ENCODE results near the gene SLC39A1. TPM values are rescaled to one million over a fixed set of nuclear protein-coding genes. Genes with fewer than 3 reads are reported as not detected.
A peak's percentile ranks its signal among the peaks of the same experiment; 100 is the strongest.

Gene SLC39A1
- total RNA-seq, 1 experiment from 2014 or later: 158 TPM

GRCh38 chr1:153928245-153928644, 35.1 kb downstream of the SLC39A1 start:
- intact Hi-C loops (cut with micrococcal nuclease; ENCODE audit: unreplicated experiment): no loop called here
- no peak for ATAC-seq
- Histone ChIP-seq H3K4me1 (ENCODE audit: control insufficient read depth, insufficient read depth, low read length) (no peaks in the 10 kb centered on the region), H3K27ac (ENCODE audit: low read length) (no peak overlapping the region), H3K9me3 (ENCODE audit: control insufficient read depth, insufficient read depth, low read depth, low read length) (no peaks in the 10 kb centered on the region), H3K4me3 (ENCODE audit: low read depth in 2 of 2, low read length in 2 of 2) (no peak overlapping the region), H3K27me3 (ENCODE audit: control insufficient read depth, insufficient read depth, low read length) (no peaks in the 10 kb centered on the region), H3K36me3 (ENCODE audit: control insufficient read depth, insufficient read depth, low read length) (no peaks in the 10 kb centered on the region)
- CTCF ChIA-PET: no interaction called here
- in situ Hi-C loops (cut with HindIII; ENCODE audit: low pct_unique_long_range_greater_than_20kb, low sequenced_read_pairs): no loop called here
- POLR2A ChIA-PET: no interaction called here
- DNase-seq (ENCODE audit: low read depth, low spot score): no peak
- TF ChIP-seq SIN3A (IDR thresholded peaks at IDR 0.05; ENCODE audit: borderline replicate concordance, insufficient read depth, low read depth, low read length) (no peak), CTCF (IDR thresholded peaks at IDR 0.05) (no peak), TCF7L2 (IDR thresholded peaks at IDR 0.05; ENCODE audit: low read depth, low read length) (no peak), REST (IDR thresholded peaks at IDR 0.05; ENCODE audit: insufficient read depth in 1 of 2, low read depth in 2 of 2, low read length in 1 of 2) (no peak), POLR2AphosphoS5 (IDR thresholded peaks at IDR 0.05; ENCODE audit: low read depth, low read length) (no peak)
- BruUV-seq (replicated peaks): no TSS peak

GRCh38 chr1:153926405-153926804, 36.9 kb downstream of the SLC39A1 start:
- Histone ChIP-seq H3K9me3 (ENCODE audit: control insufficient read depth, insufficient read depth, low read depth, low read length) (no peaks in the 10 kb centered on the region), H3K27ac (ENCODE audit: low read length) (no peak overlapping the region), H3K4me3 (ENCODE audit: low read depth in 2 of 2, low read length in 2 of 2) (no peak overlapping the region), H3K36me3 (ENCODE audit: control insufficient read depth, insufficient read depth, low read length) (no peaks in the 10 kb centered on the region), H3K27me3 (ENCODE audit: control insufficient read depth, insufficient read depth, low read length) (no peaks in the 10 kb centered on the region), H3K4me1 (ENCODE audit: control insufficient read depth, insufficient read depth, low read length) (peaks cover 1% of the 10 kb centered on the region)
- ATAC-seq (no peak), DNase-seq (ENCODE audit: low read depth, low spot score) (no peak)
- no peak for TF ChIP-seq TCF7L2 (IDR thresholded peaks at IDR 0.05; ENCODE audit: low read depth, low read length)
- no TSS peak for BruUV-seq (replicated peaks)
- ChIA-PET CTCF (no interaction called here), POLR2A (no interaction called here)
- intact Hi-C loops (cut with micrococcal nuclease; ENCODE audit: unreplicated experiment): no loop called here
- in situ Hi-C loops (cut with HindIII; ENCODE audit: low pct_unique_long_range_greater_than_20kb, low sequenced_read_pairs): no loop called here

GRCh38 chr1:153922972-153923925, 40.1 kb downstream of the SLC39A1 start, which contains the start of gene GATAD2B:
TSS of gene GATAD2B (minus strand) at chr1:153922972. CDS start at chr1:153828347, 94,625 bp downstream.
- TF ChIP-seq POLR2AphosphoS5 (IDR thresholded peaks at IDR 0.05; ENCODE audit: low read depth, low read length) (peak; percentile 88), TCF7L2 (IDR thresholded peaks at IDR 0.05; ENCODE audit: low read depth, low read length) (0 out of 2 replicates have a peak, but pooled peaks have one; percentile 27), REST (IDR thresholded peaks at IDR 0.05; ENCODE audit: insufficient read depth in 1 of 2, low read depth in 2 of 2, low read length in 1 of 2) (no peak)
- in situ Hi-C loops (cut with HindIII; ENCODE audit: low pct_unique_long_range_greater_than_20kb, low sequenced_read_pairs): no loop called here

More at GRCh38 chr1:153922972-153923925, 40.1 kb downstream of the SLC39A1 start, which contains the start of gene GATAD2B:
- no peaks in the 10 kb centered on the region for H3K9me3 ChIP-seq (ENCODE audit: control insufficient read depth, insufficient read depth, low read depth, low read length)
- H3K4me1 ChIP-seq (ENCODE audit: control insufficient read depth, insufficient read depth, low read length): peaks cover 19% of the 10 kb centered on the region
- intact Hi-C loops (cut with micrococcal nuclease; ENCODE audit: unreplicated experiment): loop anchor here (5.0 kb wide), 1 partner anchor 101 kb away; no protein-coding TSS in a partner anchor
- ChIA-PET CTCF (interaction anchor here (0.6 to 1.1 kb wide), 3 partner anchors 23 to 65 kb away, joined by 4 to 11 read pairs (median 4); no protein-coding TSS in a partner anchor), POLR2A (interaction anchor here (0.5 to 0.9 kb wide), 2 partner anchors 17 to 164 kb away, joined by 3 to 6 read pairs; no protein-coding TSS in a partner anchor)
- H3K27me3 ChIP-seq (ENCODE audit: control insufficient read depth, insufficient read depth, low read length): no peaks in the 10 kb centered on the region
- peak; percentile 100 for DNase-seq (ENCODE audit: low read depth, low spot score)
- ATAC-seq: peak; percentile 98
- H3K4me3 ChIP-seq (ENCODE audit: low read depth in 2 of 2, low read length in 2 of 2): peak within 1 kb of the TSS; percentile 92 to 99
- peak within 1 kb of the TSS; percentile 98 for H3K27ac ChIP-seq (ENCODE audit: low read length)
- no peaks in the 10 kb centered on the region for H3K36me3 ChIP-seq (ENCODE audit: control insufficient read depth, insufficient read depth, low read length)
- BruUV-seq (replicated peaks): TSS peak; percentile 99
